Testis (tissue), 2 donors: ENCODE results near the gene BAIAP2L1.

ENCODE experiments used
- CTCF ChIP-seq, 3 experiments: fragments of 450-650 bp in 2 of 3; fragments of 200-600 bp in 1 of 3; sonication (generic) in 1 of 3; IDR thresholded peaks; one replicate each; pipeline ENCODE4 v1.5.1; 2016 to 2019; ENCODE audit warnings: antibody characterized with exemption in 3 of 3, mild to moderate bottlenecking in 2 of 3, moderate library complexity in 1 of 3
- POLR2A ChIP-seq: fragments of 450-650 bp; IDR thresholded peaks from one replicate; pipeline ENCODE4 v1.6.1; 2017; ENCODE audit warnings: antibody characterized with exemption, mild to moderate bottlenecking, moderate library complexity

GRCh38 chr7:98315318-98315993, 85.4 kb downstream of the BAIAP2L1 start:
- TF ChIP-seq POLR2A (no peak), CTCF (IDR thresholded peaks at IDR 0.05) (no peak)
